ENCODE results near the gene APOC3.

APOC3 gene

DNA sequence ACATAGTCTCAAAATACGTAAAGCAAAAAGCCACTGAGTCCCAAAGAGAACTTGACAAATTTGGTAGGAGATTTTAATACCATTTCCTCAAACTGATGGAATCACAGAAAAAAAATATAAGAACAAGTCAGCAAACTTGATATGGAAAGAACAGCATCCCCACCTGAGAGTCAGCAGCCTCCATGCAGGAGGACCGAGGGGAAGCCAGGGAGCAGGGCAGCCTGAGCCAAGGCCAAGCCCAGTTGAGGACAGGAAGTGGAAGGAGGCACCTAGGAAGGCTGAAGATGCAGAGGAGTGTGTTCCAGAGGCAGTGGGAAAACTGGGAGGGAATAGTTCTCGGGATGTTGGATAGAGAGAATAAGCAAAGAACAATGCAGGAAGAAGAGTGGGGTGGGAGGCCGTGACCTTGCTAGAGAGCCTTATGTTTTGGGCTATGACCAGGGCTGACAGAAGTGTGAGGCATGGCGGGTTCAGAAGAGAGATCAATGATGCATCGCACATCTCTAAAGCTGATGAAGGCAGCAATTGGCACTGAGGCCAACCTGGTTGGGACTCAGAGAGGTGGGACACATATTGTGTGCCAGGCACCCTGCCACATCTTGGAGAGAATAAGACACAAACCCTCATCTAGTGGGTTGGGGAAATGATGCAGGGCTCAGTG lies 22.0 kb upstream of the APOC3 start:
- no peak for DNase-seq

DNA sequence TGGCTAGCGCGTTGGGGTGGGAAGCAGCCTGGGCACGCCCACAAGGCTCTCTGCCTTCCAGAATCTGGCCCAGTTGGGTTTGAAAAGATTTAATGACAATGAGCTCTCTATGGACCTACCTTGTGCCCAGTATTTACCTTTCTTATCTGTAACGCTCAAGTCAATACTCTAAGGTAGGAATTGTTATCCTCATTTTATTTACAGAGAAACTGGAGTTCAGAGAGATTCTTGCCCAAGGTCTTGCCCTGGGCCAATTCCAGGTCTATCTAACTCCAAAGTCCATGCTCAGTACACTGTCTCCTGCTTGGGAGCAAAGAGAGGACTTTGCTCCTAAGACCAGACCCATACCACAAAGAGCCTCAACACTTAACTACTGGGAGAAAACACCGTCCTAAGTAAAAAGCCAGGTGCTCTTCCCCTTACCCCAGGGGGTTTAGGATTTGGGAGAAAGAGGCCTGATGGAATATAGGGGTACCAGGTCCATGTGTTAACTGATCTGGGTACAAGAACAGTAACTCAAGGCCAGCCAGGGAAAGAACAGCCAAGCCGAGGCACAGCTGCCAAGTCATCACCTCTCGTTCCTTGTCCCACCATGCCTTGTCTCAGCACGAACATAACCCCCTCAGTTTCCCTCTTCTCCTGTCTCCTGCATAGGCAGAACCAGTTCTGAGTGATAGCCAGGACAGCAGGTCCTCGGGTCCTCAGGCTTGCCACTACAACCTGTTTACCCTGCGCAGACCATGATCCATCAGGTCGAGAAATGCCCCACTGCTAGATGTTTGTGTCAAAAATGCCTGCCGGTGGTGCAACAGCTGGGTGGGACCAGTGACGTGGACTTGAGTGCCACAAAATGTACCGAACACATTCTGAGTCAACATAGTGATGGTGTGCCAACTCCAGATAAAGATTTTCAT lies 21.2 kb upstream of the APOC3 start:
- DNase-seq, result no peak

DNA sequence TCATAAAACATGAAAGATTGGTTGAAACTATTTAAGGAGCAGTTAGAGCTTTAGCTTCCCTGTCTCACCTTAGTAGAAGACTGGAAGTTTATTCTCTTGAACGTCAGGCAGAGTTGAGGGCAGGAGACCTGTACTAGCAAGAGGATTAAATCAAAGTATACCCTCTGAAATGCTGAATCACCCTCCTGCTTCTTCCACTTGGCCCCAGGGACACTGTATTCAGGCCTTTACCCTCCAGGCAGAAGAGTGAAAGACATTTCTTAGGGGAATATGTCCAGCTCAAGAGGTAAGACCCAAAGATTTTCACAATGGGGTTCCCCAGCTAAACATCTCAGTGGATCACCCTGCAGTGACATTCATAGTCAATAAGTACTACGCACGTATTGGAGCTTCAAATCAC lies 18.5 kb upstream of the APOC3 start:
- DNase-seq, result no peak

DNA sequence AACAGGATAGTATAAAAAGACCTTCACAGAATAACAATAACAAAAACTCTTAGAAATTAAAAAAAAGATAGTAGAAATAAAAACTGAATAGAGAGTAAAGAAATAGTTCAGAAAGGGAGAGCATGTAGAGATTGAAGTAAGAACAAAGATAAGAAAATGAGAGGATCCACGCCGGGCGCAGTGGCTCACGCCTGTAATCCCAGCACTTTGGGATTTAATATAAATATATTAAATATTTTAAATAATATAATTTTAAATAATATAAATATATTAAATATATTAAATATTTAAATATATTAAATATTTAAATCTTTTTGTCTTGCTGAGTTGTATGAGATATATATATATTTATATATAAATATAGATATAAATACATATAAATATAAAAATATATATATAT lies 17.6 kb upstream of the APOC3 start:
- no peak for DNase-seq

DNA sequence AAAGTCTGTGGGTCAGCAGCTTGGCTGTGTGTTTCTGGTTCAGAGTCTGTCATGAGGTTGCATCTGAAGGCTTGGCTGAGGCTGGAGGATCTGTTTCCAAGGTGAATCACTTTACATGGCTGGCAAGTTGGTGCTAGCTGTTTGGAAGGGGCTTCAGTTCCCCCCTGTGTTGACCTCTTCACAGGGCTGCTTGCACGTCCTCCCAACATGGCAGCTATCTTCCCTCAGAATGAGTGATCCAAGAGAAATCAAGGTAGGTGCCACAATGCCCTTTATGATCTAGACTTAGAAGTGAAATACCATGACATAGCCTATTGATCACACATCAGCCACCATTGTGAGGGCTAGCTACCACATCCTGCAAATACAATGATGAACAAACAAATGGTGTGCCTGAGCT lies 16.5 kb upstream of the APOC3 start:
- no peak for DNase-seq

DNA sequence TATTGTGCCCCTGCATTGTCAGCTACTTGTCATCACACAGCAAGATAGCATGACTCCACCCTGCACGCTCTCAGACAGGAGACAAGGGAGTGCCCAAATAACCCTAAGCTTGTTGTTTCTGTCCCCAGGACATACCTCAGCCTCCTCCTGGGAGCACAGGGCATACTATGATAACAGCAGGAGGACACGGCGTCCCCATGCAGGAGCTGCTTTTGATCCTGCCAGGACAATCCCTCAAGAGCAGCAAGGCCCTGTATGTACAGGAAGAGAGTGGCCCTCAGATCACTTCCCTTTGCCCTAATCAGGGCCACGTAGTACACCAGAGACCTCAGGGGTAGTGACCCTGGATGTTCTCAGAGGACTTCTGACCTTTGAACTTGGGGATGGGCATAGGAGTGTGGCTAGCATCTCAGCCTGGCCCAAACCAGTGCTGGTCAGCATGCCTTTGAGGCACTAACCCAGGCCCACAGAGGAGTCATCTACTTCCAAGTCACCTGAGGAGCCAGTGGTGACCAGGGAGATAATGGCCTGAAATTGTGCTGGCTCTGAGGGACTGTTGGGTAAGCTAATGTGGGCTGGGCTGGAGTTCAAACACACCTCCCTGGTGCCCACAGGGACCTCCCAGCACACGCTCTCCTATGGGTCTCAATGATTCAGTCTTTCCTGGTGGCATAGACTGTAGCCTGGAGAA lies 15.8 kb upstream of the APOC3 start:
- DNase-seq, result no peak

DNA sequence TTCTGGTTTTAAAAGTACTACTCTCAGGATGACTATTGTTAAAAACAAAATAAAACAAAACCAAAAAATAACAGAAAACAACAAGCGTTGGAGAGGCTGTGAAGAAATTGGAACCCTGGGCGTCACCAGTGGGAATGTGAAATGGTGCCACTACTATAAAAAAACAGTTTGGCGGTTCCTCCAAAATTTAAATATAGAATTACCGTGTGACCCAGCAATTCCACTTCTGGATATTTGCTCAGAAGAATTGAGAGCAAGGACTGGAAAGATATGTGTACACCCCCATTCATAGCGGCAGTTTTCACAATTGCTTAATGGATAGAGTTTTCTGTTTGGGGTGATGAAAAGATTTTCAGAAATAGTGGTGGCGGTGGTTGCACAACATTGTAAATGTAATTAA lies 15.2 kb upstream of the APOC3 start:
- DNase-seq, result no peak

DNA sequence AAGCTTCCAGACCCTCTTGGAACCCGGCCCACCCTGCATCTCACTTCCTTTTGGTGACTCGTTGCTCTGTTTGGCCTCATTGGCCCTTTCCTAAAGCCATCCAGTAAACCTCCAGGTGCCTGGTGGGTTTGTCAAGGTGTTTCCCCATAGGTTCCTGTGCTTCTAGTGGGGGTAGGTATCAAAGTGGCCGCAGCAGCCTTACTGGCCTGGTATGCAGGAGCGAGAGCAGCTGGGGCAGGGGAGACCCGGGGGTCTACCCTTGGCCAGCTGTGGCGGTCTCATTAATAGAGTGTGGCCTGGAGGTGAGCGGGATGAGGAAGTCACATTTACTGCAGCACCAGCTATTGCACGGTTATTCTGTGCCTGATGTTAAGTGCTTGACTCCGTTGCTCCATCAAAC lies 10.7 kb upstream of the APOC3 start:
- DNase-seq, result no peak

DNA sequence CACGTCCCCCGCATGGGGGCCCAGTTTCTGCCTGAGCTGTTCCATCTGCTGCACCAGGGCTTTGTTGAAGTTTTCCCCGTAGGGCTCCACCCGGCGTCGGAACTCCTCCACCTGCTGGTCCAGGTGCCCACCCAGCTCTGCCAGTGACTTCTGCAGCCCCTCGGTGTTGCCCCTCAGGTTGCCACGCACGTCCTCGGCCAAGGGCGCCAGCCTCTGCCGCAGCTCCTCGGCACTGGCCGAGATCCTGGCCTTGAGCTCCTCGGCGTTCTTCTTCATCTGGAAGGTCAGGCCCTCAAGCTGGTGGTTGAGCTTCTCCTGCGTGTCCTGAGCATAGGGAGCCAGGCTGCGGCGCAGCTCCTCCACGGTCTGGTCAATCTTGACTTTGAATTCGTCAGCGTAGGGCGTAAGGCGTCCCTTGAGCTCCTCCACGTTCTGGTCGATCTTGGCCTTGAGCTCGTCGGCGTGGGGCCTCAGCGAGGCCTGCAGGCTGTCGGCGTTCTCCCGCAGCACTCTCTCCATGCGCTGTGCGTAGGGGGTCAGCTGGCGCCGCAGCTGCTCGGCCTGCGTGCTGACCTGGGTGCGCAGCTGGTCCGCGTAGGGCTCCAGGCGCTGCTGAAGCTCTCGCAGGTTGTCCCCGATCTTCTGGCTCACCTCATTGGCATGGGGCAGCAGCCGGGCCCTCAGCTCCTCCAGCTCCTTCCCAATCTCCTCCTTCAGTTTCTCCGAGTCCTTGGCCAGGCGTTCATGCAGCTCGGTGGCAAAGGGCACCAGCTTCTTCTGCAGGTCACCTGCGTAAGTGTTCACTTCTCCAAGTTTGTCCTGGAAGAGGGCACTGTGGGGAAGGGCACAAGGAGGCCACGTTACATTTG lies 8.4 kb upstream of the APOC3 start:
- no peak for DNase-seq

DNA sequence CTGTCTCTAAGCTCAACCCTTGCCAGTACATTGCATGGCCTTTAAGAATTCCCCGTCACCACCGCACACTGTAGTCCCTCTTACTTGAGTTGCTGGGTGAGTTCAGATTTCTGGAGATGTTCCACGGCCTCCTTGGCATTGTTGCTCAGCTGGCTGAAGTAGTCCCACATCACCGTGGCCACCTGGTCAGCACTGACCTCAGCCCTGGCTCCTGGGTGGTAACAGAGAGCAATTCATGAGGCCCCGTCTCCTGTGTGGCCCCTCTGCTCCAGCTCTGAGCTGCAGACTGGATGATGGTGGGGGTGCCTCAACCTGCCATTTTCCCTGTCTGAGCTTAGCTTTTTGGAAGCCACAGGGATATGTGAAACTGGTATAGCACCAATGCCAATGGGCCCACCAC lies 7.1 kb upstream of the APOC3 start:
- no peak for DNase-seq

DNA sequence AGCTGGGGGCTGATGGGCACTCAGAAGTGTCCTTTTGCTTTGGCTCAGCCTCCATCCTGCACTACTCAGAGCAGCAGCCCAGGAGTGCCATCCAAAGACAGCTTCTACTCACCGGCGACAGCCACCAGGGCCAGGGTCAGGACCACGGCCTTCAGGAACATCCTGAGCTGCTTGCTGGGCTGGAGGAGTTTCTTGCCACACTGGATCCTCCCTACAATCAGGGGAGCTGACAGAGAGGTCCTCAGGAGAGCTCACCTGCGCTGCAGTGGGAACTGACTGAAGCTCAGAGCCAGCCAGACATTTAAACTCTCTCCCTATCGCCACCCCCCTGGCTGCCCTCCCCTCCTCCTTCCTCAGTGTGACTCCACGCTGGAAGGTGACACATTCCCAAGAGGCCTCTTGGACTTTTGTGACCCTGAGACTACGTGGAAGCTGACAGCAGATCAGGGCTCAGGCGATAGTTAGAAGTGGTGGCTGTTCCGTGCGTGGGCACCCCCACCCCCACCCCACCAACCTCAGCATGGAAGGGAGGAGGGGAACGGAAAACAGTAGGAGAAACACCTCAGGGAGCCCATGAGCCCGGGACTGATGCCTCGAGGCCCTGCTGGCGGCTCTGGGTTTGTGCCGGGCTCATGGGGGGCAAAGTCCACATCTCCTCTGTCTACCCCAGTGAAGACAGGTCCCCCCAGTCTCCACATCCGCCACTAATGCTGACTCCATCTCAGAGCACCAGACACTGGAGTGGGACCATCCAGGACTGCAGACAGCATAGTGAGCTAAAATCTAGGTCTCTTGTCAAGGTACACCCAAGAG lies 6.5 kb upstream of the APOC3 start, which contains the start of gene APOA4:
Gene APOA4, minus strand, starts transcription at position 274 of the 813 bp plus-strand sequence. Its CDS starts 113 bp downstream, at position 161.
- DNase-seq, result no peak

DNA sequence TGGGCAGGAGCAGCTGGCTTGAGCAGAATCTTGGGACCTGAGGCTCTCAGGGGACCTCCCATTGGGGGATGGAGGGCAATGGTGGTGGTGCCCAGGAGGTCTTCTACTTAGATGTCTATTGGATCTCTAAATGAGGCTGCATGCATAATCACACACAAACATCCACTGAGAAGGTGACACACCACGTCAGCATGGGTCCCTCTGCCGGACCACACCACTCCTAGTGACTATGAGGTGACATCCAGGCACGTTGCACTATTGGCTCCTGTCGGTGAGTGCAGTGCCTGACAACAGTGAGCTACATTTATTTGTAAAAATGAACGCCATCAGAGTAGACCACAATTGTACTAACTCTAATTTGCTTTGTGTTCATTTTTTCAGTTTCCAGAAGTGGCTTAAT lies 4.3 kb upstream of the APOC3 start:
- DNase-seq, result no peak

DNA sequence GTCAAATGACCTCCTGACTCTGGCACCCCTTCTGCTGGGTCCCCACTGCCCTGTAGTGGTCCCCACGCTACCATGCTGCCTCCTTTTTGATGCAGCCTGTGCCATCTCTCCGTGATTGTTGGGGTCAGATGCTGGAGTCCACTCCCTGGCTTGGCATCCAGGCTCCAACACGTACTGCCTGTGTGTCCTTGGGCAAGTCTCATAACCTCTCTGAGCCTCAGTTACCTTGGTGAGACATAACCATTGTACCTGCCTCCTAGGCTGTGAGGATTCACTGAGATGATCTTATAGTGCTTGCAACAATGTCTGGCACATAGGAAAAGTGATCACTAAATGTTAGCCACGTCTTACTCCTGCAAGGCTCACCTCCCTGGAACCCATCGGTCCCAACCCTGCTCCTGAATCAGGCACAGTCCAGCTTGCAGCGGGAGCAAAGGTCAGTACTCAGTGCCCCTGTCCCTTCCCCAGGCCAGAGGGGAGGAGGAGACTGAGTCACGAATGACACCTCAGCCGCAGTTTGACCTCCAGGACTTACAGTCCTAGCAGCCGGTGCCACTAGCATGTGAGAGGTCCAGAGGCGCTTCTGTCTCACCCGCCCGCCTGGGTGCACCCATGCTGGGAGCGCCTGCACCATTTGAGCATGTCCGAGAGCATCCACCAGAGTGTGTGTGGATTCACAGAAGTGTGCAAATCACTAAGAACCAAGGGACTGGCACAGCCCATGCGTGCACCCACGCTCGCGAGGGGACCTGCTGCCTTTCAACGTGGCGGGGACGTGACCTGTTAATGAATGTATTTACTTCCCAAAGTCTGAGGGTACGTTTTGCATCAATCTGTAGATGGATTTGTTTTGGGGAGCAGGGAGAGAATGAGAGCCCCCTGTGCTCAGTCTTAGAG lies 3.6 kb upstream of the APOC3 start:
- DNase-seq, result no peak

DNA sequence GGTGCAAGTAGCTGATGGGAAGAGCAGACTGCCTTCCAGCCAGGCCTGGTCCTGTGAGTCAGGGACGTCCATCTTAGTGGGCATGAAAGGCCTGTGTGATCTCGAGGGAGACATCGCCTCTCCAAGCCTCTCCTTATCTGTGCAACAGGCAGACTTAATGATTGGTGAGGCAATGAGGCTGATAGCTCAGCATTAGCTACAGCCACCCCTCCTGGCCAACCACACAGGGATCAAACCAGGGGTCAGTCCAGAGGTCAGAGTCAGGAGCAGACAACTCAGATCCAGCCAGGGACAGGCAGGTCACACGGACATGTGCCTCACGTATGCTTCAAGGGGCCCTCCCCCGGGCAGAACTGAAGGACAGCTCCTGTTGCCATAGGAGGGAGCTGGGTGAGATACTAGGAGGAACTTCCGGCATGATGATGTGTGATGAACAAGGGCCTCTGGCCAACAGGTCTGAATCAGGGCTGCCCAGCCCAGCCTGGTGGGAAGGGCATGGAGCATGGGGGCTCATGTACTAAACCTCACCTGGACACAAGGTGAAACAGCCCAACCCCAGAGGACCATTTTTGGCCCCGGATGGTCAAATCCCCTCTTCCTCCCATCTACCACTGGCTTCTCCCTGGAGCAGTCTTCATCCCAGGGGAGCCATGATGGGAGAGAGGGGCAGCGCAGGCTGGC lies 2.8 kb upstream of the APOC3 start:
- DNase-seq, result no peak

DNA sequence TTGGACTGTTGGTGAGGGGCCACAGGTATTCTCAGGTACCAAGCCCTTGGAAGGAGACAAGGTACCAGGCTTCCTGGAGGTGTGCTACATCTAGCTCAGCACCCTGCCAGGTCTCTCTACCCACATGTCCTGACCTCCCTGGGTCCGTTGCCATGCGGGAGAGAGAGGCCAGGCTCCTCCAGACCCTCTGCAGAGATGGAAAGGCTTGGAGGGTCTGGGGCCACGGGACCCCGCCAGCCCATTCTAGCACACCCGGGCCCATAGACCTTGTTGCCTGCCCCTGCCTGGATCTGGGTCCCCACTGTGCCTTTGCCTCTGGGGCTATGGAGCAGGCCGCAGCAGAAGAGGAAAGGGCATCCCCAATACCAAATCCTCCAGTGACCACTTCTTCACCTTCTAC lies 2.2 kb upstream of the APOC3 start:
- DNase-seq, result no peak

DNA sequence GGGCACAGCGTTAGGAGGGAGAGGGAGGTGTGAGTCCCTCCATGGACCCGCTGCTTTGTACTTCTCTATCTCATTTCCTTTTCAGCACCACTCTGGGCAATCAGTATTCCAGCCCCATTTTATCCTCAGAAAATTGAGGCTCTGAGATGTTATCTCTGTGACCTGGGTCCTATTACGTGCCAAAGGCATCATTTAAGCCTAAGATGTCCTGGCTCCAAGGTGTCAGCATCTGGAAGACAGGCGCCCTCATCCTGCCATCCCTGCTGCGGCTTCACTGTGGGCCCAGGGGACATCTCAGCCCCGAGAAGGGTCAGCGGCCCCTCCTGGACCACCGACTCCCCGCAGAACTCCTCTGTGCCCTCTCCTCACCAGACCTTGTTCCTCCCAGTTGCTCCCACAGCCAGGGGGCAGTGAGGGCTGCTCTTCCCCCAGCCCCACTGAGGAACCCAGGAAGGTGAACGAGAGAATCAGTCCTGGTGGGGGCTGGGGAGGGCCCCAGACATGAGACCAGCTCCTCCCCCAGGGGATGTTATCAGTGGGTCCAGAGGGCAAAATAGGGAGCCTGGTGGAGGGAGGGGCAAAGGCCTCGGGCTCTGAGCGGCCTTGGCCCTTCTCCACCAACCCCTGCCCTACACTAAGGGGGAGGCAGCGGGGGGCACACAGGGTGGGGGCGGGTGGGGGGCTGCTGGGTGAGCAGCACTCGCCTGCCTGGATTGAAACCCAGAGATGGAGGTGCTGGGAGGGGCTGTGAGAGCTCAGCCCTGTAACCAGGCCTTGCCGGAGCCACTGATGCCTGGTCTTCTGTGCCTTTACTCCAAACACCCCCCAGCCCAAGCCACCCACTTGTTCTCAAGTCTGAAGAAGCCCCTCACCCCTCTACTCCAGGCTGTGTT lies 829 bp upstream of the APOC3 start:
- DNase-seq, result no peak

DNA sequence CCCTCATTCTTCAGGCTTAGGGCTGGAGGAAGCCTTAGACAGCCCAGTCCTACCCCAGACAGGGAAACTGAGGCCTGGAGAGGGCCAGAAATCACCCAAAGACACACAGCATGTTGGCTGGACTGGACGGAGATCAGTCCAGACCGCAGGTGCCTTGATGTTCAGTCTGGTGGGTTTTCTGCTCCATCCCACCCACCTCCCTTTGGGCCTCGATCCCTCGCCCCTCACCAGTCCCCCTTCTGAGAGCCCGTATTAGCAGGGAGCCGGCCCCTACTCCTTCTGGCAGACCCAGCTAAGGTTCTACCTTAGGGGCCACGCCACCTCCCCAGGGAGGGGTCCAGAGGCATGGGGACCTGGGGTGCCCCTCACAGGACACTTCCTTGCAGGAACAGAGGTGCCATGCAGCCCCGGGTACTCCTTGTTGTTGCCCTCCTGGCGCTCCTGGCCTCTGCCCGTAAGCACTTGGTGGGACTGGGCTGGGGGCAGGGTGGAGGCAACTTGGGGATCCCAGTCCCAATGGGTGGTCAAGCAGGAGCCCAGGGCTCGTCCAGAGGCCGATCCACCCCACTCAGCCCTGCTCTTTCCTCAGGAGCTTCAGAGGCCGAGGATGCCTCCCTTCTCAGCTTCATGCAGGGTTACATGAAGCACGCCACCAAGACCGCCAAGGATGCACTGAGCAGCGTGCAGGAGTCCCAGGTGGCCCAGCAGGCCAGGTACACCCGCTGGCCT lies 641 bp downstream of the APOC3 start:
- DNase-seq, result no peak

DNA sequence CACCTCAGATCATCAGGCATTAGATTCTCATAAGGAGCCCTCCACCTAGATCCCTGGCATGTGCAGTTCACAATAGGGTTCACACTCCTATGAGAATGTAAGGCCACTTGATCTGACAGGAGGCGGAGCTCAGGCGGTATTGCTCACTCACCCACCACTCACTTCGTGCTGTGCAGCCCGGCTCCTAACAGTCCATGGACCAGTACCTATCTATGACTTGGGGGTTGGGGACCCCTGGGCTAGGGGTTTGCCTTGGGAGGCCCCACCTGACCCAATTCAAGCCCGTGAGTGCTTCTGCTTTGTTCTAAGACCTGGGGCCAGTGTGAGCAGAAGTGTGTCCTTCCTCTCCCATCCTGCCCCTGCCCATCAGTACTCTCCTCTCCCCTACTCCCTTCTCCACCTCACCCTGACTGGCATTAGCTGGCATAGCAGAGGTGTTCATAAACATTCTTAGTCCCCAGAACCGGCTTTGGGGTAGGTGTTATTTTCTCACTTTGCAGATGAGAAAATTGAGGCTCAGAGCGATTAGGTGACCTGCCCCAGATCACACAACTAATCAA lies 2.2 kb downstream of the APOC3 start:
- no peak for DNase-seq
